DMS53 treated with DMSO at 0.1 percent for 48 hours (cell line): ENCODE results near the gene SC5D.

Source experiments
- DNase-seq: peaks from one replicate; lab custom pipeline; 2025; ENCODE audit not compliant: unreplicated experiment; lab: John Stamatoyannopoulos, UW

The SC5D gene

DNA sequence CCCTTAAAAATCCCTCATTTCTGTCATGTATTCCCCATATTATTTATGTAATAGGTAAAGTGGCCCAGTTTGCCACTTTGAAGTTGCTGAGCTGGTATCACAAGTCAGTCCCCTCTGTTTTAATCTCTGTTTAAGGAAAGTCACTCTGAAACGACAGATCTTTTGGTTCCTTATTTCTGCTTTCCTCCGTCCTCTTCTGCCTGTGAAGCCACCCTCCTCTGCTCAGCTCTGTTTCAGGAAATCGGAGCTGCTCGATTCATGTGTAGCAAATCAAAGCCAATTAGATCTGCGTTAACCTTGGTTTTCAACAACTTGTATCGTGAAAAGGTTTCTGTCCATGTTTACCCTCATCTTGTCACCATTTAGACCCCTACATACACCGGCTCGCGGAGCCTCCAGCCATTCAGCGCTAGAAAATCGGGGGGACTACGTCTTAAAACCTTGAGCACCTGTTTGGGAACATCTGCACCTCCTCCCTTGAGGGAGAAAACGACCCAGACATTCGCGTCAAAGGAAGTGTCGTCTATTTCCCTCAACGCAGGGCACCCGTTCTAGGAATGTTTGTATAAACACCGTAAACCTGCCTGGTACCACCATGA lies 576 bp upstream of the SC5D start:
- DNase-seq = peak; percentile 79

GRCh38 chr11:121293288-121293594 lies 670 bp downstream of the SC5D start:
- no peak for DNase-seq

- DNase-seq = no peak
Observed at GRCh38 chr11:121295246-121296029, 2.9 kb downstream of the SC5D start.

- no peak for DNase-seq
Observed at GRCh38 chr11:121297872-121298271, 5.3 kb downstream of the SC5D start.

DNA sequence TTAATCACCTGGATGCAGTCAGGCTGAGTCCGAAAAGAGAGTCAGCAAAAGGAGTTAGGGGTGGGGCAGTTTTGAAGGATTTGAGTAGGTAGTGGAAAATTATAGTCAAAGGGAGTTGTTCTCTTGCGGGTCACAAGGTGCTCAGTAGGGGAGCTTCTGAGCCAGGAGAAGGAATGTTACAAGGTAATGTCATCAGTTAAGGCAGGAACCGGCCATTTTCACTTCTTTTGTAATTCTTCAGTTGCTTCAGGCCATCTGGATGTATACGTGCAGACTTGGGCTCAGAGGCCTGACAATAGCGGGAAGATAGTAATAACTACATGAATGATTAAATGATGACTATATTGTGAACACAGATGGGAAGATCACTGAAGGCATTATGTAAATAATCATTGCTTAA lies 6.2 kb downstream of the SC5D start:
- no peak for DNase-seq

GRCh38 chr11:121299417-121299816 lies 6.8 kb downstream of the SC5D start:
- DNase-seq = no peak

DNA sequence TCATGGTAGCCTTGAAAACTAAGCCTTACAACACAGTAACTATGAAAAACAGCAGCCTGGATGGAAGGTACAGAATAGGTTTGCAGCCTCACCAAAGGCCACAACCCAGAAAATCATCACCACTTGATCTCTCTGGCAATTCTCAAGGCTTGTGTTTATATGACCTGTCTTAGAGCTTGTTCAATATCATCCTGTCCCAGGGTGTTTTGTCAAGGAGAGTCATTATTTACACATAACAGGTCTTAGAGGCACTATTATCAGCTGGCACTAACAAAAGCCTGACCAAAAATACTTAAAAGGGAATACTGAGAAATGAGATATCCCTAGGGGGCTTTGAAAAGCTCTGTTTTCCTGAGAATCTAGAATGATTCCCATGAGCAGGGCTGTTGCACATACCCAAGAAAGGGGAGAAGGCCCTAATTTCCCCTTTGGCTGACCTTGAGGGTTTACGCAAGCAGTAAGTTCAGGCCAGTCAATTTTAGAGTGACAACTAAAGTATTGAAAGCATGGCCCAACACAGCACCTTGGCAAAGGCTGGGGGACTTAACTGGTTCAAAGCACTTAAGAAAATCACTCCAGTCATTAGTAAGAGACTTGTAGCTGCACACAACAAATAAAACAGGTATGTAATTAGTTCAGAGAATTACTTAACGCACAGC lies 7.9 kb downstream of the SC5D start:
- DNase-seq = no peak

DNA sequence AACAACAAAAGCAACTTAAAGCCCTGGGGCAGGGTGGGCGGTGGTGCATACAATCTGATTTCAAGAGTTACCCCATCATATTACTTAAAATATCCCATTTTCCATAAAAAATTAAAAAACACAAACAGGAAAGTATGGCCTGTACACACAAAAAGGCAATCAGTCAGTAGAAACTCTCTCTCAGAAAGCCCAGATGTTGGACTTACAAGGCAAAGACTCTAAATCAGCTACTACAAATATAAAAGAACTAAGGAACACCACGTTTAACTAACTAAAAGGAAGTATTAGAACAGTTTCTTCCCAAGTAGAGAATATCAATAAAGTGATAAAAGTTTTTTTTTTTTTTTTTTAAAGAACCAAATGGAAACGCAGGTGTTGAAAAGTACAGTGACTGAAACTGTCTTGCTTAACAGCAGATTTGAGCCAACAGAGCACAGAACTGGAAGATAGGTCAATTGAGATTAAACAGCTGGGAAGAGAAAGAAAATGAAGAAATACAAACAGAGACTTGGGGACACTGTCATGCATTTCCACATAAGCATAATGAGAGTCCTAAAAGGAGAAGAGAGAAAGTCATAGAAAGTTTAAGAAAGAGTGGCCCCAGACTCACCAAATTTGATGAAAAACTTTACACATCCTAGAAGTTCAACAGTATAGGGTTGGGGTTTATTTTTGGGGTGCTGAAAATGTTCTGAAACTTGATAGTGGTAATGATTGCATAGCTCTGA lies 8.6 kb downstream of the SC5D start:
- DNase-seq = no peak

DNA sequence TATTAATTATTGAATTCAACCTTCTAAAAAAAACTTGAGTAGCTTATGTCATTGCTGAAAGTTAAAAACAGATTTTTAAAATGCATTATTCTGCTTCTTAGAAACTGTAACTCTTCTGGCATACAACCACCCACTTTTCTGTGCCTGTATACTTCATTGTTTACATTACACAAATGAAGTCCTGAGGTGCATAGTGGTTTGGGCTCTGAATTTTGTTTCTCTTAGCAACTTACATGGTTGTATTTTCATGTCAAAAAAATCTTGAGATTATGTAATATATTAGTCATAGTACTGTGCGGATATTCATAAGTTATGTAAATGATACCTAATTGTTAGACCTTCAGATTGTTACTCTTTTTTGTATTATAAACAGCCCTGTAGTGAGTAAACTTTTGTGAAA lies 12.2 kb downstream of the SC5D start:
- DNase-seq = no peak

- no peak for DNase-seq
Observed at GRCh38 chr11:121308816-121309215, 16.2 kb downstream of the SC5D start.

DNA sequence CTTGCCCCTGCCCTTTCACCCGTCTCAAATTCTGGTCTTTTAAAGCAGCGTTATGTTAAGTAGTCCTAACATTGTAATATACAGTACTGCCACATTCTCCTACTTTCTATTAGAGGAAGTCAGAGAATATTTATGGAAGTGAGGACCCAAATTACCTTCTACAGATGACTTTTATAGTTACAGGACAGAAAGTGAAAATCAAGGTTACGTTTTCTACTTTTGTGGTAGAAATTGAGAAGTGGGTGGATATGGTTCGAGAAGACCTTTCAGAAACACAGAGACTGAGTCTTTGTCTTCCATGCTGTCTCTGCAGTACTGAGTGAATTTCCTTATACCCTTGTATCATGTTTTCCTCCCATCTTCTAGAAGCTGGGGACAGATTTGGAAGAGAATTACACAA lies 17.1 kb downstream of the SC5D start:
- DNase-seq = no peak

- DNase-seq = no peak
Observed at GRCh38 chr11:121310908-121311307, 18.3 kb downstream of the SC5D start.

DNA sequence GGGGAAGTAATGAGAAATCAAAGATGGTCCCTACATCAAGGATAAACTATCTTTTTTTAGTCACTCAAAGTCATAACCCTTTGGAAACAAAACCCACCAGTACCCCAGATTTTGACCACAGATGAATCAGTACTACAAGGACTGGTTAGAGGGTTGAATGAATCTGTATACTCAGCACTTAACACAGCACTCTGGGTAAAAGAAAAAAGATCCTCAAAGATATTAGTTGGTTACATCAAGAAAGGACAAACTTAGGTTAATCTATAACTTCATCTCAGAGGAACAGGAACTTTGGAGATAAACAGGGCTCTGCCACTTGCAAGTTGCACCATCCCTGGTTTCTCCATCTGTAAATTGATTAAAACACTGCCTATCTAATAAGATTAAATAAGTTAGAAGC lies 18.8 kb downstream of the SC5D start:
- DNase-seq = no peak

- DNase-seq = no peak
Observed at GRCh38 chr11:121312483-121312882, 19.9 kb downstream of the SC5D start.

DNA sequence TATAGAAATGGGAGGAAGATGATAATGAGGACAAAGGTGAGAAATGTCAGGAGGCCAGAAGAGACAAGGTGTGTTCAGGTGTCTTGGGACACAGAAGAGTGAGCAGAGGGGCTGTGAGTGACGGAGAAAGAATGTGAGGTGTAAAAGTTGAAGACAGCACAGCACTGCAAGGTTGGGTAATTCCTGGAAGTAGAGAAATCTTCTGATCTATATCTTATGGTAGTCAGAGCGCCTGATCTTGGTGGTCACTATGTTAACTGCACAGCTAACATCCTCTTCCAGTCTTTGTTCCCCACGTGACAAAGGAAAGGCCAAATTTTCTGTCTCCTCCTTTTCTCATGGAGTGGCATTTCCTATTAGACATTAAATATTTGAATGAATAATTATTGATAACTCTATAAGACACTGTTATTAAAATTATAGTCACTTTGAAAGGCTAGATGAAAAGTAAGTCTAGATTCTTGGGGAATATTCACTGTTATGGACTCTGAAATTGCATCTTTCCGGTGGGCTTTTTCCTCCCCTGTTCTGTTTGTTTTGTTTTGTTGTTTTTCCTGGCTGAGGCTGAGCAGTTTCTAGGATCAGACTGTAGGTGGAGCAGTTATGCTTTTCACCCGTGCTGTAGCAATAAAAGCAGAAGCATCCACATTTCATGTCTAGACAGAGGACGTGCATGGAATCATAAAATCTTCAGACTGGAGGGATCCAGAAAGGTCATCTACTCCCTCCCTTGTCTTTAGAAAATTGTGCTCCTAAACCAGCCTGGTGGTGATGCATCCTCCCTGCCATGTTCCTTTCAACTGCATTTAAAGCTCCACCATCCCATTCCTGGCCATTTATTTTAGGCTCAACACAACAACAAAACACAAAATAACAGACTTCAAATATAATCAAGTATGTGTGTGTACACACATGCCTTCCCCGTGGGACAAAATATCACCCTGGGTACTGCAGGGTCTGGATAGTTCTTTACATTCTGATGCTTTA lies 26.6 kb downstream of the SC5D start:
- peak; percentile 26 for DNase-seq

DNA sequence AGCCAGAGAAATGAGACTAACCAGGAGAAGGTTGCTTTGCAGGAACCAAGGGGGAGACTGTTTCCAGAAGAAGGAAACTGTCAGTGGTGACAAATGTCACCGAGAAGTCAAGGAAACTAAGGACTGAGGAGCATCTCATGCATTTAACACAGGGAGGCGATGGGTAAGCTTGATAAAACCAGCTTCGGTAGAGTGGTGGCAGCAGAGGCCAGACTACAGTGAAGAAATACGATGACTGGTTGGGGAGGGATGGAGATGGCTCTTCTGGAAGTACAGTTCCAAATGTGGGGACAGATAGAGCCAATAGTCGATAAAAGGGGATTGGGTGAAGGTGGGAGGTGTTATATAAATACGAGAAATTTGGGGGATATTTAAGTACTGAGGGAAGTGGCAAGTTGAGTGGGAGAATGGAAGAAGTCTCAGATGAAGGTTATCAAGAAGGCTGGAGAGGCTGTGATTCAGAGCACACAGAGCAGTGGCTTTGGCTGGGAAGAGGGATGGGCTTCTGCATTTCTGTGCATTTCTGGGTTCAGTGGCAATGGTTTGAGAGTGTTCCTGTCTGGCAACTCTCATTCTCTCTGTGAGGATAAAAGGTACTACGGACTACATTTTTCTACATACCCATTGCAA lies 29.2 kb downstream of the SC5D start:
- DNase-seq = peak; percentile 43

- DNase-seq = no peak
Observed at GRCh38 chr11:121323046-121323607, 30.6 kb downstream of the SC5D start.

DNA sequence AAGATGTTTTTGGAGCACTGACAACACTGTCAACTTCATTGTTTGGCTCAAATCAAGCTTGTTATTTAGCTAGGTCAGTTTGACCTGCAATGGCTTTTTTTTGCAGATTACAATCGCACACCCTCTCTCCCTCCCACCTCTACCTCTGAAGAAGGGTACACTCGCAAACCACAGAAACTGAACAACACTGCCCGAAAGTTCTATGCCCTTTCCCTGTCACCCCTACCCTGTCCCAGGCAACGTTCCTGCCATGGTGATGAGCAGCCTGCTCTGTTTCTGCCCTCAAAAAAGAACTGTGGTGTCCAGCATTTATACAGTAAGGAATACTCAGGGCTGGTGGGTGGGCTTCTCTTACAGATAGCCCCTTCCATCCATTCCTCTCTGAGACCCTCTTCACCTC lies 33.7 kb downstream of the SC5D start:
- no peak for DNase-seq

- DNase-seq = no peak
Observed at GRCh38 chr11:121327553-121327952, 35.0 kb downstream of the SC5D start.
